Glutamatergic neuron (in vitro differentiated cells): ENCODE data around the gene PIEZO1. TPM values are rescaled to one million over a fixed set of nuclear protein-coding genes. Genes with fewer than 3 reads are reported as not detected.

Source experiments
- DNase-seq: peaks from one replicate; pipeline ENCODE4 v3.0.0; 2022
- H3K27ac Mint-ChIP-seq: one replicate; pipeline ENCODE4 v1.8.0; 2020; ENCODE audit warnings: mild to moderate bottlenecking, mixed read lengths, inconsistent platforms; ENCODE audit not compliant: unreplicated experiment
- H3K27me3 Mint-ChIP-seq: one replicate; pipeline ENCODE4 v1.8.0; 2020; ENCODE audit warnings: mild to moderate bottlenecking, moderate library complexity, mixed read lengths, inconsistent platforms; ENCODE audit not compliant: unreplicated experiment
- H3K36me3 Mint-ChIP-seq: one replicate; pipeline ENCODE4 v1.8.0; 2020; ENCODE audit warnings: mild to moderate bottlenecking, mixed read lengths, inconsistent platforms; ENCODE audit not compliant: unreplicated experiment
- H3K4me1 Mint-ChIP-seq: one replicate; pipeline ENCODE4 v1.8.0; 2020; ENCODE audit warnings: mild to moderate bottlenecking, low read depth, mixed read lengths, inconsistent platforms; ENCODE audit not compliant: unreplicated experiment
- H3K4me3 Mint-ChIP-seq: one replicate; pipeline ENCODE4 v1.8.0; 2020; ENCODE audit warnings: mild to moderate bottlenecking, mixed read lengths, inconsistent platforms; ENCODE audit not compliant: unreplicated experiment
- H3K9me3 Mint-ChIP-seq: one replicate; pipeline ENCODE4 v1.8.0; 2020; ENCODE audit warnings: mild to moderate bottlenecking, moderate library complexity, mixed read lengths, inconsistent platforms; ENCODE audit not compliant: unreplicated experiment
- total RNA-seq: library from RNA; stranded (reverse); fragmentation: NEBNext Ultra II Directional; extraction: Animal tissue kit (Norgen Biotek cat#: 25700); gene quantifications from one replicate; pipeline ENCODE4 v1.2.1, GENCODE V29; 2021; ENCODE audit not compliant: unreplicated experiment
- TF ChIP-seq, protein P1 (sequence below): fragments of 200-600 bp; sonication (generic); IDR thresholded peaks from one replicate; pipeline ENCODE4 v1.5.0; 2021; ENCODE audit not compliant: partially characterized antibody, unreplicated experiment

Gene PIEZO1
- total RNA-seq, 1 donor from 2014 or later: 12.3 TPM

- peaks cover 4% of the 10 kb centered on the region for H3K36me3 Mint-ChIP-seq
- no peaks in the 10 kb centered on the region for H3K4me1 Mint-ChIP-seq
- H3K27me3 Mint-ChIP-seq: no peaks in the 10 kb centered on the region
- TF ChIP-seq, protein P1, sequence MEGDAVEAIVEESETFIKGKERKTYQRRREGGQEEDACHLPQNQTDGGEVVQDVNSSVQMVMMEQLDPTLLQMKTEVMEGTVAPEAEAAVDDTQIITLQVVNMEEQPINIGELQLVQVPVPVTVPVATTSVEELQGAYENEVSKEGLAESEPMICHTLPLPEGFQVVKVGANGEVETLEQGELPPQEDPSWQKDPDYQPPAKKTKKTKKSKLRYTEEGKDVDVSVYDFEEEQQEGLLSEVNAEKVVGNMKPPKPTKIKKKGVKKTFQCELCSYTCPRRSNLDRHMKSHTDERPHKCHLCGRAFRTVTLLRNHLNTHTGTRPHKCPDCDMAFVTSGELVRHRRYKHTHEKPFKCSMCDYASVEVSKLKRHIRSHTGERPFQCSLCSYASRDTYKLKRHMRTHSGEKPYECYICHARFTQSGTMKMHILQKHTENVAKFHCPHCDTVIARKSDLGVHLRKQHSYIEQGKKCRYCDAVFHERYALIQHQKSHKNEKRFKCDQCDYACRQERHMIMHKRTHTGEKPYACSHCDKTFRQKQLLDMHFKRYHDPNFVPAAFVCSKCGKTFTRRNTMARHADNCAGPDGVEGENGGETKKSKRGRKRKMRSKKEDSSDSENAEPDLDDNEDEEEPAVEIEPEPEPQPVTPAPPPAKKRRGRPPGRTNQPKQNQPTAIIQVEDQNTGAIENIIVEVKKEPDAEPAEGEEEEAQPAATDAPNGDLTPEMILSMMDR: no peak
- no peaks in the 10 kb centered on the region for H3K9me3 Mint-ChIP-seq
- H3K27ac Mint-ChIP-seq: no peak overlapping the region
- H3K4me3 Mint-ChIP-seq: no peak overlapping the region
- DNase-seq: no peak
Observed at GRCh38 chr16:88719267-88719932, 65.6 kb downstream of the PIEZO1 start.

DNA sequence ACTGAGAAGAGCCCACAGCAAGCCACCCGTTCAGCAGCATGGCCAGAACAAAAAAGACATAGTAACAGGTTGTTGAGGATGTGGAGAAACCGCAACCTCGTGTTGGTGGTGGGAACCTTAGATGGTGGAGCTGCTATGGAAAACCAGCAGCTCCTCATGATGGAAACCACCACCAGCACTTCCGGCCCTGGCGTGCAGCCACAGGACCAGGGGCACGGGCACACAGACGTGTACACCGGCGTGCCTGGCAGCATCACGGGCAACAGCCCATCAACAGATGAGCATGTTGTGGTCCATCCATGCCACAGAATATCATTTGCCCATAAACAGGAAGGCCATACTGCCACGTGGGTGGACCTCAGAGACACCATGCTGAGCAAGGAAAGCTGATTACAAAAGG is 66.8 kb downstream of the PIEZO1 start:
- Mint-ChIP-seq H3K4me1 (no peaks in the 10 kb centered on the region), H3K9me3 (no peaks in the 10 kb centered on the region), H3K4me3 (no peak overlapping the region), H3K27me3 (no peaks in the 10 kb centered on the region), H3K36me3 (peaks cover 4% of the 10 kb centered on the region), H3K27ac (no peak overlapping the region)
- no peak for DNase-seq
- TF ChIP-seq, protein P1: no peak

DNA sequence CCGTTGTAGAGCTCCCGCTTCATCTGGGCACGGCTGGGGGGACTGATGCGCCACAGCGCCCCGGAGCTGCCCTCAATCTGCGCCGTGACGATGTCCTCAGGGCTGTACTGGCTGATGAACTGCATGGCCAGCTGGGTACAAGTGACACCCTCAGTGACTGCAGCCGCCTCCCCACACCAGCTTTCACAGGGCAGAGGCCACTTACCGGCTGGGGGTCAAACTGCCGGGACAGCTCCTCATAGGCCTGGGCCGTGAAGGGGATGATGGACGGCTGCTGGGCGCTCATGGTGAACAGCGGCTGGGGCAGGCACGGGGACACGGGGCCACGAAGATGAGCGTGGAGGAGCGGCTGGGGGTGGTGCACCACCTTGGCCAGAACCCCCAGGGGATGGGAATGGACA is 68.4 kb downstream of the PIEZO1 start:
- peaks cover 4% of the 10 kb centered on the region for H3K36me3 Mint-ChIP-seq
- TF ChIP-seq, protein P1: no peak

GRCh38 chr16:88716201-88716600 is 68.8 kb downstream of the PIEZO1 start:
- Mint-ChIP-seq H3K27ac (no peak overlapping the region), H3K27me3 (no peaks in the 10 kb centered on the region), H3K36me3 (peaks cover 4% of the 10 kb centered on the region), H3K9me3 (no peaks in the 10 kb centered on the region), H3K4me1 (no peaks in the 10 kb centered on the region), H3K4me3 (no peak overlapping the region)
- DNase-seq: no peak
- TF ChIP-seq, protein P1: no peak

More for the DNA sequence above, 68.4 kb downstream of the PIEZO1 start:
- DNase-seq: no peak
- no peak overlapping the region for H3K4me3 Mint-ChIP-seq
- H3K27ac Mint-ChIP-seq: no peak overlapping the region
- no peaks in the 10 kb centered on the region for H3K4me1 Mint-ChIP-seq
- H3K27me3 Mint-ChIP-seq: no peaks in the 10 kb centered on the region
- H3K9me3 Mint-ChIP-seq: no peaks in the 10 kb centered on the region

- Mint-ChIP-seq H3K27ac (no peak overlapping the region), H3K36me3 (peaks cover 4% of the 10 kb centered on the region), H3K4me1 (no peaks in the 10 kb centered on the region), H3K9me3 (no peaks in the 10 kb centered on the region), H3K4me3 (no peak overlapping the region), H3K27me3 (no peaks in the 10 kb centered on the region)
- DNase-seq: no peak
- TF ChIP-seq, protein P1: no peak
Observed at GRCh38 chr16:88715312-88716190, 69.5 kb downstream of the PIEZO1 start.
